HG03095 (cell line): ENCODE measurements around the gene YBEY.
"Not testable (repeated sequence)": the region's sequence is repeated elsewhere in the genome, so short reads cannot be mapped to it uniquely, and the experiment has no call there.

Experiments used
- ATAC-seq: cut with Tn5 transposase; IDR thresholded peaks from one replicate; pipeline ENCODE4 v1.9.1; 2021; ENCODE audit warnings: moderate library complexity; ENCODE audit not compliant: unreplicated experiment

YBEY gene

GRCh38 chr21:46285761-46286647 is at the start of gene YBEY:
TSS of gene YBEY (plus strand) at chr21:46286342. CDS start at chr21:46286914, 572 bp downstream.
- ATAC-seq: peak; percentile 77

GRCh38 chr21:46237474-46237873 is 48.7 kb upstream of the YBEY start:
- no peak for ATAC-seq

- no peak for ATAC-seq
Observed at GRCh38 chr21:46239817-46240325, 46.3 kb upstream of the YBEY start.

- not testable (repeated sequence) for ATAC-seq
Observed at GRCh38 chr21:46241577-46241976, 44.6 kb upstream of the YBEY start.

- ATAC-seq: no peak
Observed at GRCh38 chr21:46243325-46243724, 42.8 kb upstream of the YBEY start.

GRCh38 chr21:46243960-46244361 is 42.2 kb upstream of the YBEY start:
- ATAC-seq: no peak

GRCh38 chr21:46244602-46245001 is 41.5 kb upstream of the YBEY start:
- ATAC-seq: no peak

- no peak for ATAC-seq
Observed at GRCh38 chr21:46245213-46245915, 40.8 kb upstream of the YBEY start.

GRCh38 chr21:46246345-46246744 is 39.8 kb upstream of the YBEY start:
- ATAC-seq: no peak

- no peak for ATAC-seq
Observed at GRCh38 chr21:46247699-46248421, 38.3 kb upstream of the YBEY start.

- ATAC-seq: no peak
Observed at GRCh38 chr21:46248422-46248782, 37.7 kb upstream of the YBEY start.

GRCh38 chr21:46248827-46249226 is 37.3 kb upstream of the YBEY start:
- ATAC-seq: no peak

- ATAC-seq: no peak
Observed at GRCh38 chr21:46250146-46250725, 35.9 kb upstream of the YBEY start.

GRCh38 chr21:46252840-46253239 is 33.3 kb upstream of the YBEY start:
- no peak for ATAC-seq

GRCh38 chr21:46253610-46254124 is 32.5 kb upstream of the YBEY start:
- ATAC-seq: peak; percentile 51

- no peak for ATAC-seq
Observed at GRCh38 chr21:46254208-46254975, 31.8 kb upstream of the YBEY start.

- no peak for ATAC-seq
Observed at GRCh38 chr21:46255166-46255565, 31.0 kb upstream of the YBEY start.

- no peak for ATAC-seq
Observed at GRCh38 chr21:46255758-46256337, 30.3 kb upstream of the YBEY start.

GRCh38 chr21:46256501-46256994 is 29.6 kb upstream of the YBEY start:
- ATAC-seq: no peak
